ENCODE results near the gene GTPBP2. TPM values are rescaled to one million over a fixed set of nuclear protein-coding genes. Genes with fewer than 3 reads are reported as not detected.
A peak's percentile ranks its signal among the peaks of the same experiment; 100 is the strongest.

Gene GTPBP2, protein sequence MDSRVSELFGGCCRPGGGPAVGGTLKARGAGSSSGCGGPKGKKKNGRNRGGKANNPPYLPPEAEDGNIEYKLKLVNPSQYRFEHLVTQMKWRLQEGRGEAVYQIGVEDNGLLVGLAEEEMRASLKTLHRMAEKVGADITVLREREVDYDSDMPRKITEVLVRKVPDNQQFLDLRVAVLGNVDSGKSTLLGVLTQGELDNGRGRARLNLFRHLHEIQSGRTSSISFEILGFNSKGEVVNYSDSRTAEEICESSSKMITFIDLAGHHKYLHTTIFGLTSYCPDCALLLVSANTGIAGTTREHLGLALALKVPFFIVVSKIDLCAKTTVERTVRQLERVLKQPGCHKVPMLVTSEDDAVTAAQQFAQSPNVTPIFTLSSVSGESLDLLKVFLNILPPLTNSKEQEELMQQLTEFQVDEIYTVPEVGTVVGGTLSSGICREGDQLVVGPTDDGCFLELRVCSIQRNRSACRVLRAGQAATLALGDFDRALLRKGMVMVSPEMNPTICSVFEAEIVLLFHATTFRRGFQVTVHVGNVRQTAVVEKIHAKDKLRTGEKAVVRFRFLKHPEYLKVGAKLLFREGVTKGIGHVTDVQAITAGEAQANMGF
- 44.2 and 47.2 TPM in 2 replicates for total RNA-seq (2022)
- percentile 77 among the genes with signal in this experiment for Bru-seq, nascent RNA
- percentile 80 among the genes with signal in this experiment for BruChase-seq, experiment 1, labeled RNA remaining after a 2-hour chase
- percentile 76 among the genes with signal in this experiment for BruChase-seq, experiment 2, labeled RNA remaining after a 6-hour chase
- long read RNA-seq, partial matches to known transcripts, result 4 of 15 reads
- long read RNA-seq, other reads (novel, unspliced or antisense), result 8 of 15 reads

DNA sequence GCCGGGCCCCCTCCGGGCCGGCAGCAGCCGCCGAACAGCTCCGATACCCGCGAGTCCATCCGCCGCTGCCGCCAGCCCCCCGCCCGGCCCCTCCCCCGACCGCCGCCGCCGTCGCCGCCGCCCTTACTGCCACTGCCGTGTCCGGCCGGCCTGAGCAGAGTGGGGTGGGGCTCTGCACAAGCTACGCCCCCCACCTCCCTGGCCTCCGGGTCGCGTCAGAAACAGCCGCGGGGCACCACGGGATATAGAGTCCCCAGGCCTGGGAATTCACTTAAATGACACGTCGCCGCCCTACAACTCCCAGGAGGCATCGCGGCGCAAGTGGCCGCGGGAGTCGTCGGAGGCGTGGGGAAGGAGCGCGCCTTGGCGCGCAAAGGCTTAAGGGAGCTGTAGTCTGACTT, at the start of gene GTPBP2:
TSS of gene GTPBP2 (minus strand) at position 161 of the 401 bp plus-strand sequence. CDS start at position 59, 102 bp downstream.
- Mint-ChIP-seq H3K4me1 (ENCODE audit: low read depth, unreplicated experiment) (peaks cover 12% of the 10 kb centered on the region), H3K4me3 (ENCODE audit: unreplicated experiment) (peak within 1 kb of the TSS; percentile 91), H3K27me3 (ENCODE audit: insufficient read depth, unreplicated experiment) (no peaks in the 10 kb centered on the region), H3K36me3 (ENCODE audit: insufficient read depth, unreplicated experiment) (peaks cover 22% of the 10 kb centered on the region), H3K27ac (ENCODE audit: unreplicated experiment) (peak within 1 kb of the TSS; percentile 99), H3K9me3 (ENCODE audit: unreplicated experiment) (no peaks in the 10 kb centered on the region)
- peaks cover 1% of the 10 kb centered on the region; the same call in 1 of the 2 replicates for H3K36me3 ChIP-seq (ENCODE audit: control insufficient read depth, insufficient read depth, low read length)
- H3K4me3 ChIP-seq (ENCODE audit: low read depth, low read length), result peak within 1 kb of the TSS; percentile 82
- ChIA-PET POLR2A (interaction anchor here (0.5 to 2.0 kb wide), 13 partner anchors 11 to 700 kb away, joined by 3 to 12 read pairs (median 5); partner anchors contain the start of genes CNPY3, VEGFA and XPO5), CTCF (interaction anchor here (0.6 to 1.3 kb wide), 4 partner anchors 39 to 450 kb away, joined by 3 to 9 read pairs (median 4); no protein-coding TSS in a partner anchor)
- intact Hi-C loops (cut with micrococcal nuclease; ENCODE audit: unreplicated experiment), result loop anchor here (2.0 kb wide), 1 partner anchor 52 kb away; the partner anchor contains the start of genes POLH and XPO5
- TF ChIP-seq, protein P1, sequence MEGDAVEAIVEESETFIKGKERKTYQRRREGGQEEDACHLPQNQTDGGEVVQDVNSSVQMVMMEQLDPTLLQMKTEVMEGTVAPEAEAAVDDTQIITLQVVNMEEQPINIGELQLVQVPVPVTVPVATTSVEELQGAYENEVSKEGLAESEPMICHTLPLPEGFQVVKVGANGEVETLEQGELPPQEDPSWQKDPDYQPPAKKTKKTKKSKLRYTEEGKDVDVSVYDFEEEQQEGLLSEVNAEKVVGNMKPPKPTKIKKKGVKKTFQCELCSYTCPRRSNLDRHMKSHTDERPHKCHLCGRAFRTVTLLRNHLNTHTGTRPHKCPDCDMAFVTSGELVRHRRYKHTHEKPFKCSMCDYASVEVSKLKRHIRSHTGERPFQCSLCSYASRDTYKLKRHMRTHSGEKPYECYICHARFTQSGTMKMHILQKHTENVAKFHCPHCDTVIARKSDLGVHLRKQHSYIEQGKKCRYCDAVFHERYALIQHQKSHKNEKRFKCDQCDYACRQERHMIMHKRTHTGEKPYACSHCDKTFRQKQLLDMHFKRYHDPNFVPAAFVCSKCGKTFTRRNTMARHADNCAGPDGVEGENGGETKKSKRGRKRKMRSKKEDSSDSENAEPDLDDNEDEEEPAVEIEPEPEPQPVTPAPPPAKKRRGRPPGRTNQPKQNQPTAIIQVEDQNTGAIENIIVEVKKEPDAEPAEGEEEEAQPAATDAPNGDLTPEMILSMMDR (IDR thresholded peaks at IDR 0.05; ENCODE audit: insufficient read depth in 1 of 2, low read depth in 1 of 2, low read length in 1 of 2, severe bottlenecking in 1 of 2, unreplicated experiment in 1 of 2), result no peak
- H3K4me1 ChIP-seq, result no peaks in the 10 kb centered on the region; the same call in 1 of the 2 replicates
- no TSS peak for BruUV-seq (replicated peaks)
- peak; percentile 99 for DNase-seq
- H3K9me3 ChIP-seq, result no peaks in the 10 kb centered on the region
- H3K27me3 ChIP-seq (replicated peaks; ENCODE audit: control insufficient read depth, insufficient read depth, low read length), result no peaks in the 10 kb centered on the region

DNA sequence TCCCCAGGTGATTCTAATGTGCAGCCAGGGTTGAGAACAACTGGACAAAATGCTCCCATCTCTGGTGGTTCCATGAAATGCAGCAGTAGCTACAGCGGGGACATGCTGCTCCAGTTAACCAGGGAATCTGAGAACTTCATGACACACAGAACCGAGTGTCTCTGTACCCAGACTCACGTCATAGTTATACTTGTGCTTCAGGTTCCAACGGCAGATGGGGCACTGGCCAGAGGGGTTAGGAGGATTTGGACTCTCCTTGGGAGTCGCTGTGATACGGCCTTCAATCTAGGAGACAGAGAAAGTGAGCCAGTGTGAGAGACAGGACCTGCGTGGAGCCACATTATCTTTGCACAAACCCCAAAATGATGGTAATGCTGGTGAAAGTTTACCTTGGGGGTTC, 49.3 kb upstream of the GTPBP2 start:
- H3K36me3 Mint-ChIP-seq (ENCODE audit: insufficient read depth, unreplicated experiment), result peaks cover 24% of the 10 kb centered on the region
- BruUV-seq (replicated peaks), result no TSS peak
- Histone ChIP-seq H3K4me3 (ENCODE audit: low read depth, low read length) (no peak overlapping the region), H3K9me3 (no peaks in the 10 kb centered on the region), H3K27me3 (replicated peaks; ENCODE audit: control insufficient read depth, insufficient read depth, low read length) (no peaks in the 10 kb centered on the region), H3K36me3 (ENCODE audit: control insufficient read depth, insufficient read depth, low read length) (peaks cover 5% of the 10 kb centered on the region), H3K4me1 (peaks cover 19% of the 10 kb centered on the region)
- no peak overlapping the region for H3K27ac Mint-ChIP-seq (ENCODE audit: unreplicated experiment)
- H3K9me3 Mint-ChIP-seq (ENCODE audit: unreplicated experiment), result no peaks in the 10 kb centered on the region
- TF ChIP-seq, protein P1 (IDR thresholded peaks at IDR 0.05; ENCODE audit: insufficient read depth in 1 of 2, low read depth in 1 of 2, low read length in 1 of 2, severe bottlenecking in 1 of 2, unreplicated experiment in 1 of 2), result no peak
- ChIA-PET POLR2A (no interaction called here), CTCF (interaction anchor here (0.9 kb wide), 1 partner anchor 401 kb away, joined by 3 read pairs; no protein-coding TSS in a partner anchor)
- intact Hi-C loops (cut with micrococcal nuclease; ENCODE audit: unreplicated experiment), result no loop called here
- no peak overlapping the region for H3K4me3 Mint-ChIP-seq (ENCODE audit: unreplicated experiment)
- DNase-seq, result no peak
- H3K27me3 Mint-ChIP-seq (ENCODE audit: insufficient read depth, unreplicated experiment), result no peaks in the 10 kb centered on the region
- peaks cover 20% of the 10 kb centered on the region for H3K4me1 Mint-ChIP-seq (ENCODE audit: low read depth, unreplicated experiment)

DNA sequence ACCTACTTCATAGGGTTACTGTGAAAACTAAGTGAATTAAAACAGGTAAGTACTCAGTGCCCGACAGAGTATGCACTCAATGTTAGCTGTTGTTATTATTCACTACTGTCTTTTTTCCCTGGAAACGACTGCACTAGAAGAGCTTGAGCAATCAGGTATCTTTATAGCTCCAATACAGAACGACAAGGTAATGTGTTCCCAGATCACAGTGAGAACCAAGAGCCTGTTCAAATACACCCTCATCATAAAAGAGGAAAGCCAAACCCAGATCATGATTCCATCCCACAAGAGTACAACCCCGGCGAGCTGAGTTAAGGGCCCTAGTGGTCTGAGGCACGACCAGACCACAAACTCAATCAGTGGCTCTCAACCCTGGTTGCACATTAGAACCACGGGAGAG, 48.7 kb upstream of the GTPBP2 start:
- H3K36me3 ChIP-seq (ENCODE audit: control insufficient read depth, insufficient read depth, low read length), result peaks cover 5% of the 10 kb centered on the region
- peaks cover 19% of the 10 kb centered on the region for H3K4me1 ChIP-seq
- DNase-seq, result no peak
- Mint-ChIP-seq H3K4me3 (ENCODE audit: unreplicated experiment) (no peak overlapping the region), H3K9me3 (ENCODE audit: unreplicated experiment) (no peaks in the 10 kb centered on the region), H3K4me1 (ENCODE audit: low read depth, unreplicated experiment) (peaks cover 14% of the 10 kb centered on the region), H3K27me3 (ENCODE audit: insufficient read depth, unreplicated experiment) (no peaks in the 10 kb centered on the region), H3K36me3 (ENCODE audit: insufficient read depth, unreplicated experiment) (peaks cover 26% of the 10 kb centered on the region), H3K27ac (ENCODE audit: unreplicated experiment) (no peak overlapping the region)
- TF ChIP-seq, protein P1 (IDR thresholded peaks at IDR 0.05; ENCODE audit: insufficient read depth in 1 of 2, low read depth in 1 of 2, low read length in 1 of 2, severe bottlenecking in 1 of 2, unreplicated experiment in 1 of 2), result no peak
- POLR2A ChIA-PET, result interaction anchor here (0.6 kb wide), 1 partner anchor 249 kb away, joined by 4 read pairs; no protein-coding TSS in a partner anchor
- intact Hi-C loops (cut with micrococcal nuclease; ENCODE audit: unreplicated experiment), result no loop called here
- no peaks in the 10 kb centered on the region for H3K9me3 ChIP-seq
- H3K27me3 ChIP-seq (replicated peaks; ENCODE audit: control insufficient read depth, insufficient read depth, low read length), result no peaks in the 10 kb centered on the region
- BruUV-seq (replicated peaks), result no TSS peak
- no peak overlapping the region for H3K4me3 ChIP-seq (ENCODE audit: low read depth, low read length)
- CTCF ChIA-PET, result interaction anchor here (0.9 kb wide), 1 partner anchor 401 kb away, joined by 3 read pairs; no protein-coding TSS in a partner anchor
